ENCODE results near the gene ABCC8. TPM values are rescaled to one million over a fixed set of nuclear protein-coding genes. Genes with fewer than 3 reads are reported as not detected.

Gene ABCC8
- total RNA-seq = 0.83 TPM

- no peak for DNase-seq (ENCODE audit: low spot score)
- no peak for ATAC-seq
Measured at GRCh38 chr11:17476317-17477083, at the start of gene ABCC8. ABCC8 (minus strand) TSS chr11:17476845; CDS start chr11:17476776, 69 bp downstream.

GRCh38 chr11:17526326-17526725, 49.7 kb upstream of the ABCC8 start:
- DNase-seq (ENCODE audit: low spot score) (no peak), ATAC-seq (no peak)

- no peak for ATAC-seq
- DNase-seq (ENCODE audit: low spot score) = no peak
Measured at GRCh38 chr11:17525570-17525969, 48.9 kb upstream of the ABCC8 start.

- ATAC-seq = no peak
- no peak for DNase-seq (ENCODE audit: low spot score)
Measured at GRCh38 chr11:17524221-17524620, 47.6 kb upstream of the ABCC8 start.

GRCh38 chr11:17522655-17523054, 46.0 kb upstream of the ABCC8 start:
- no peak for ATAC-seq
- DNase-seq (ENCODE audit: low spot score) = no peak

- ATAC-seq = no peak
- no peak for DNase-seq (ENCODE audit: low spot score)
Measured at GRCh38 chr11:17521106-17521900, 44.7 kb upstream of the ABCC8 start.

- no peak for ATAC-seq
- DNase-seq (ENCODE audit: low spot score) = no peak
Measured at GRCh38 chr11:17519061-17519885, 42.6 kb upstream of the ABCC8 start.

- DNase-seq (ENCODE audit: low spot score) (no peak), ATAC-seq (no peak)
Measured at GRCh38 chr11:17518366-17518765, 41.7 kb upstream of the ABCC8 start.

- no peak for ATAC-seq
- no peak for DNase-seq (ENCODE audit: low spot score)
Measured at GRCh38 chr11:17517186-17517585, 40.5 kb upstream of the ABCC8 start.

- DNase-seq (ENCODE audit: low spot score) = no peak
- ATAC-seq = no peak
Measured at GRCh38 chr11:17516551-17517150, 40.0 kb upstream of the ABCC8 start.

- ATAC-seq = no peak
- DNase-seq (ENCODE audit: low spot score) = no peak
Measured at GRCh38 chr11:17515443-17516176, 39.0 kb upstream of the ABCC8 start.

GRCh38 chr11:17514476-17514875, 37.8 kb upstream of the ABCC8 start:
- DNase-seq (ENCODE audit: low spot score) = no peak
- no peak for ATAC-seq

- DNase-seq (ENCODE audit: low spot score) (no peak), ATAC-seq (no peak)
Measured at GRCh38 chr11:17513853-17514252, 37.2 kb upstream of the ABCC8 start.

- no peak for DNase-seq (ENCODE audit: low spot score)
- ATAC-seq = no peak
Measured at GRCh38 chr11:17512101-17512500, 35.5 kb upstream of the ABCC8 start.

GRCh38 chr11:17511571-17511970, 34.9 kb upstream of the ABCC8 start:
- DNase-seq (ENCODE audit: low spot score) (no peak), ATAC-seq (no peak)

GRCh38 chr11:17510507-17511206, 34.0 kb upstream of the ABCC8 start:
- DNase-seq (ENCODE audit: low spot score) (no peak), ATAC-seq (no peak)

- ATAC-seq (no peak), DNase-seq (ENCODE audit: low spot score) (no peak)
Measured at GRCh38 chr11:17508791-17509190, 32.1 kb upstream of the ABCC8 start.

- DNase-seq (ENCODE audit: low spot score) (no peak), ATAC-seq (no peak)
Measured at GRCh38 chr11:17508306-17508705, 31.7 kb upstream of the ABCC8 start.

- DNase-seq (ENCODE audit: low spot score) (no peak), ATAC-seq (no peak)
Measured at GRCh38 chr11:17507773-17508172, 31.1 kb upstream of the ABCC8 start.

GRCh38 chr11:17506942-17507341, 30.3 kb upstream of the ABCC8 start:
- DNase-seq (ENCODE audit: low spot score) = no peak
- ATAC-seq = no peak
